Esophagus mucosa (tissue), 1 donor: ENCODE measurements around the gene EPN2. TPM values are rescaled to one million over a fixed set of nuclear protein-coding genes. Genes with fewer than 3 reads are reported as not detected.
"Not testable (repeated sequence)": the region's sequence is repeated elsewhere in the genome, so short reads cannot be mapped to it uniquely, and the experiment has no call there.

ENCODE experiments used
- ATAC-seq: fragments of 200-7000 bp; cut with Tn5 transposase; one replicate; pipeline ENCODE4 v1.9.1; 2020
- total RNA-seq: library from RNA; stranded (reverse); gene quantifications from one replicate; pipeline ENCODE4 v1.2.4, GENCODE V29; 2023
- donor health status: DM: yes; HTN: yes; CAD: no.

Gene EPN2
- total RNA-seq: 68.3 TPM

GRCh38 chr17:19237139-19237388 lies at the start of gene EPN2:
Gene EPN2, plus strand, starts transcription at chr17:19237366. Its CDS starts 45,754 bp downstream, at chr17:19283120.
- peak; percentile 86 for ATAC-seq

GRCh38 chr17:19187883-19188869 lies 49.0 kb upstream of the EPN2 start:
- ATAC-seq: not testable (repeated sequence)

GRCh38 chr17:19188870-19189708 lies 48.1 kb upstream of the EPN2 start:
- ATAC-seq: peak; percentile 86

GRCh38 chr17:19189781-19190405 lies 47.3 kb upstream of the EPN2 start:
- ATAC-seq: not testable (repeated sequence)

- peak; percentile 91 for ATAC-seq
These were observed 40.6 kb upstream of the EPN2 start for GRCh38 chr17:19196382-19197204.

- peak; percentile 90 for ATAC-seq
These were observed 34.7 kb upstream of the EPN2 start for GRCh38 chr17:19202448-19202847.

- ATAC-seq: peak; percentile 9
These were observed 33.7 kb upstream of the EPN2 start for GRCh38 chr17:19203429-19203828.

GRCh38 chr17:19215074-19215860 lies 21.9 kb upstream of the EPN2 start:
- peak; percentile 62 for ATAC-seq

- not testable (repeated sequence) for ATAC-seq
These were observed 20.8 kb upstream of the EPN2 start for GRCh38 chr17:19216148-19216926.

GRCh38 chr17:19218914-19219313 lies 18.3 kb upstream of the EPN2 start:
- ATAC-seq: not testable (repeated sequence)

- ATAC-seq: peak; percentile 89
These were observed 17.8 kb upstream of the EPN2 start for GRCh38 chr17:19219384-19219783.

- peak; percentile 1 for ATAC-seq
These were observed 17.0 kb upstream of the EPN2 start for GRCh38 chr17:19220195-19220594.

GRCh38 chr17:19226610-19227588 lies 10.3 kb upstream of the EPN2 start:
- ATAC-seq: peak; percentile 26

- not testable (repeated sequence) for ATAC-seq
These were observed 2.5 kb upstream of the EPN2 start for GRCh38 chr17:19234676-19235075.

- ATAC-seq: peak; percentile 81
These were observed 621 bp upstream of the EPN2 start for GRCh38 chr17:19236351-19237138.

GRCh38 chr17:19237389-19238166 lies 412 bp downstream of the EPN2 start:
- peak; percentile 21 for ATAC-seq

GRCh38 chr17:19238167-19238505 lies 970 bp downstream of the EPN2 start:
- peak; percentile 6 for ATAC-seq

GRCh38 chr17:19239544-19239943 lies 2.4 kb downstream of the EPN2 start:
- ATAC-seq: no peak
